Measurements from ENCODE around the gene ACADSB. TPM values are rescaled to one million over a fixed set of nuclear protein-coding genes. Genes with fewer than 3 reads are reported as not detected.

Gene ACADSB
- total and polyA plus RNA-seq, 7 experiments from 2014 or later: 23.7 to 47.0 (median 27.3) TPM

GRCh38 chr10:123093489-123093888 is 84.7 kb downstream of the ACADSB start:
- DNase-seq (no peak), ATAC-seq (no peak)
- Mint-ChIP-seq H3K4me1 (peaks cover 0 to 6% (median 0%) of the 10 kb centered on the region in 7 donors), H3K27ac (no peak overlapping the region), H3K4me3 (no peak overlapping the region), H3K36me3 (no peaks in the 10 kb centered on the region), H3K27me3 (peaks cover 5 to 31% (median 18%) of the 10 kb centered on the region in 5 donors), H3K9me3 (no peaks in the 10 kb centered on the region)
- no peaks in the 10 kb centered on the region for H3K36me3 ChIP-seq (ENCODE audit: control insufficient read depth in 2 of 3, insufficient read depth in 3 of 3, low read length in 3 of 3)
- H3K27ac ChIP-seq (ENCODE audit: low read depth, low read length): no peak overlapping the region
- ChIA-PET CTCF (no interaction called here), POLR2A (no interaction called here)
- H3K27me3 ChIP-seq (ENCODE audit: control insufficient read depth in 2 of 2, insufficient read depth in 2 of 2, low read length in 2 of 2): no peaks in the 10 kb centered on the region
- no peaks in the 10 kb centered on the region for H3K4me1 ChIP-seq (ENCODE audit: control insufficient read depth in 2 of 2, insufficient read depth in 2 of 2, low read length in 2 of 2)
- H3K4me3 ChIP-seq (ENCODE audit: low read length): no peak overlapping the region
- intact Hi-C loops (cut with micrococcal nuclease): no loop called here
- no peaks in the 10 kb centered on the region for H3K9me3 ChIP-seq (ENCODE audit: control insufficient read depth in 2 of 3, low read length in 3 of 3)

- POLR2A ChIA-PET: no interaction called here
- no peak overlapping the region for H3K27ac ChIP-seq (ENCODE audit: low read depth, low read length)
- peaks cover 5 to 27% (median 16%) of the 10 kb centered on the region in 5 donors for H3K27me3 Mint-ChIP-seq
- H3K36me3 ChIP-seq (ENCODE audit: control insufficient read depth in 2 of 3, insufficient read depth in 3 of 3, low read length in 3 of 3): no peaks in the 10 kb centered on the region
- no peak overlapping the region for H3K4me3 ChIP-seq (ENCODE audit: low read length)
- no peaks in the 10 kb centered on the region for H3K27me3 ChIP-seq (ENCODE audit: control insufficient read depth in 2 of 2, insufficient read depth in 2 of 2, low read length in 2 of 2)
- H3K4me1 ChIP-seq (ENCODE audit: control insufficient read depth in 2 of 2, insufficient read depth in 2 of 2, low read length in 2 of 2): no peaks in the 10 kb centered on the region
- no peaks in the 10 kb centered on the region for H3K4me1 Mint-ChIP-seq
- H3K36me3 Mint-ChIP-seq: no peaks in the 10 kb centered on the region
- no peaks in the 10 kb centered on the region for H3K9me3 Mint-ChIP-seq
- H3K4me3 Mint-ChIP-seq: no peak overlapping the region
- no peaks in the 10 kb centered on the region for H3K9me3 ChIP-seq (ENCODE audit: control insufficient read depth in 2 of 3, low read length in 3 of 3)
- CTCF ChIA-PET: no interaction called here
- no peak for ATAC-seq
- intact Hi-C loops (cut with micrococcal nuclease): no loop called here
- DNase-seq: no peak
- H3K27ac Mint-ChIP-seq: no peak overlapping the region
These were observed 87.6 kb downstream of the ACADSB start for GRCh38 chr10:123096452-123096851.

GRCh38 chr10:123097039-123097438 is 88.2 kb downstream of the ACADSB start:
- Histone ChIP-seq H3K4me3 (ENCODE audit: low read length) (no peak overlapping the region), H3K27ac (ENCODE audit: low read depth, low read length) (no peak overlapping the region), H3K9me3 (ENCODE audit: control insufficient read depth in 2 of 3, low read length in 3 of 3) (no peaks in the 10 kb centered on the region), H3K27me3 (ENCODE audit: control insufficient read depth in 2 of 2, insufficient read depth in 2 of 2, low read length in 2 of 2) (no peaks in the 10 kb centered on the region), H3K4me1 (ENCODE audit: control insufficient read depth in 2 of 2, insufficient read depth in 2 of 2, low read length in 2 of 2) (no peaks in the 10 kb centered on the region), H3K36me3 (ENCODE audit: control insufficient read depth in 2 of 3, insufficient read depth in 3 of 3, low read length in 3 of 3) (no peaks in the 10 kb centered on the region)
- H3K36me3 Mint-ChIP-seq: no peaks in the 10 kb centered on the region
- CTCF ChIA-PET: no interaction called here
- ATAC-seq (no peak), DNase-seq (no peak)
- peaks cover 5 to 26% (median 14%) of the 10 kb centered on the region in 5 donors for H3K27me3 Mint-ChIP-seq
- no peaks in the 10 kb centered on the region for H3K4me1 Mint-ChIP-seq
- POLR2A ChIA-PET: no interaction called here
- intact Hi-C loops (cut with micrococcal nuclease): no loop called here
- H3K4me3 Mint-ChIP-seq: no peak overlapping the region
- H3K9me3 Mint-ChIP-seq: no peaks in the 10 kb centered on the region
- no peak overlapping the region for H3K27ac Mint-ChIP-seq

- Mint-ChIP-seq H3K36me3 (no peaks in the 10 kb centered on the region), H3K4me3 (no peak overlapping the region), H3K27ac (no peak overlapping the region), H3K4me1 (no peaks in the 10 kb centered on the region), H3K9me3 (peaks cover 0 to 1% (median 0%) of the 10 kb centered on the region in 11 donors), H3K27me3 (peaks cover 0 to 19% (median 13%) of the 10 kb centered on the region in 5 donors)
- DNase-seq (no peak), ATAC-seq (no peak)
- ChIA-PET CTCF (interaction anchor here (1.1 kb wide), 1 partner anchor 56 kb away, joined by 4 read pairs; no protein-coding TSS in a partner anchor), POLR2A (no interaction called here)
- H3K36me3 ChIP-seq (ENCODE audit: control insufficient read depth in 2 of 3, insufficient read depth in 3 of 3, low read length in 3 of 3): no peaks in the 10 kb centered on the region
- H3K9me3 ChIP-seq (ENCODE audit: control insufficient read depth in 2 of 3, low read length in 3 of 3): no peaks in the 10 kb centered on the region
- H3K27me3 ChIP-seq (ENCODE audit: control insufficient read depth in 2 of 2, insufficient read depth in 2 of 2, low read length in 2 of 2): no peaks in the 10 kb centered on the region
- no peak overlapping the region for H3K4me3 ChIP-seq (ENCODE audit: low read length)
- no peak overlapping the region for H3K27ac ChIP-seq (ENCODE audit: low read depth, low read length)
- intact Hi-C loops (cut with micrococcal nuclease): no loop called here
- H3K4me1 ChIP-seq (ENCODE audit: control insufficient read depth in 2 of 2, insufficient read depth in 2 of 2, low read length in 2 of 2): no peaks in the 10 kb centered on the region
These were observed 91.4 kb downstream of the ACADSB start for GRCh38 chr10:123100030-123100762.

GRCh38 chr10:123101872-123102271 is 93.1 kb downstream of the ACADSB start:
- POLR2A ChIA-PET: no interaction called here
- H3K4me3 Mint-ChIP-seq: no peak overlapping the region
- CTCF ChIA-PET: no interaction called here

GRCh38 chr10:123102673-123103072 is 93.9 kb downstream of the ACADSB start:
- H3K4me3 Mint-ChIP-seq: no peak overlapping the region
- POLR2A ChIA-PET: no interaction called here
- H3K27me3 ChIP-seq (ENCODE audit: control insufficient read depth in 2 of 2, insufficient read depth in 2 of 2, low read length in 2 of 2): no peaks in the 10 kb centered on the region
- H3K4me3 ChIP-seq (ENCODE audit: low read length): no peak overlapping the region
- no peak overlapping the region for H3K27ac ChIP-seq (ENCODE audit: low read depth, low read length)
- H3K9me3 ChIP-seq (ENCODE audit: control insufficient read depth in 2 of 3, low read length in 3 of 3): no peaks in the 10 kb centered on the region
- H3K4me1 Mint-ChIP-seq: no peaks in the 10 kb centered on the region
- no peak overlapping the region for H3K27ac Mint-ChIP-seq
- peaks cover 0 to 22% (median 12%) of the 10 kb centered on the region in 5 donors for H3K27me3 Mint-ChIP-seq
- no peaks in the 10 kb centered on the region for H3K4me1 ChIP-seq (ENCODE audit: control insufficient read depth in 2 of 2, insufficient read depth in 2 of 2, low read length in 2 of 2)
- no peaks in the 10 kb centered on the region for H3K36me3 Mint-ChIP-seq
- CTCF ChIA-PET: no interaction called here
- H3K36me3 ChIP-seq (ENCODE audit: control insufficient read depth in 2 of 3, insufficient read depth in 3 of 3, low read length in 3 of 3): no peaks in the 10 kb centered on the region
- intact Hi-C loops (cut with micrococcal nuclease): no loop called here
- ATAC-seq (no peak), DNase-seq (no peak)
- H3K9me3 Mint-ChIP-seq: peaks cover 0 to 1% (median 0%) of the 10 kb centered on the region in 11 donors

More at GRCh38 chr10:123101872-123102271, 93.1 kb downstream of the ACADSB start:
- Mint-ChIP-seq H3K4me1 (no peaks in the 10 kb centered on the region), H3K9me3 (peaks cover 0 to 1% (median 0%) of the 10 kb centered on the region in 11 donors), H3K27ac (no peak overlapping the region), H3K36me3 (no peaks in the 10 kb centered on the region), H3K27me3 (peaks cover 0 to 25% (median 16%) of the 10 kb centered on the region in 5 donors)
- DNase-seq (no peak), ATAC-seq (no peak)
- Histone ChIP-seq H3K4me1 (ENCODE audit: control insufficient read depth in 2 of 2, insufficient read depth in 2 of 2, low read length in 2 of 2) (no peaks in the 10 kb centered on the region), H3K4me3 (ENCODE audit: low read length) (no peak overlapping the region), H3K36me3 (ENCODE audit: control insufficient read depth in 2 of 3, insufficient read depth in 3 of 3, low read length in 3 of 3) (no peaks in the 10 kb centered on the region), H3K27me3 (ENCODE audit: control insufficient read depth in 2 of 2, insufficient read depth in 2 of 2, low read length in 2 of 2) (no peaks in the 10 kb centered on the region), H3K9me3 (ENCODE audit: control insufficient read depth in 2 of 3, low read length in 3 of 3) (no peaks in the 10 kb centered on the region), H3K27ac (ENCODE audit: low read depth, low read length) (no peak overlapping the region)
- intact Hi-C loops (cut with micrococcal nuclease): no loop called here

GRCh38 chr10:123103944-123104343 is 95.1 kb downstream of the ACADSB start:
- Histone ChIP-seq H3K9me3 (ENCODE audit: control insufficient read depth in 2 of 3, low read length in 3 of 3) (no peaks in the 10 kb centered on the region), H3K27ac (ENCODE audit: low read depth, low read length) (no peak overlapping the region), H3K4me3 (ENCODE audit: low read length) (no peak overlapping the region), H3K36me3 (ENCODE audit: control insufficient read depth in 2 of 3, insufficient read depth in 3 of 3, low read length in 3 of 3) (no peaks in the 10 kb centered on the region), H3K4me1 (ENCODE audit: control insufficient read depth in 2 of 2, insufficient read depth in 2 of 2, low read length in 2 of 2) (no peaks in the 10 kb centered on the region), H3K27me3 (ENCODE audit: control insufficient read depth in 2 of 2, insufficient read depth in 2 of 2, low read length in 2 of 2) (no peaks in the 10 kb centered on the region)
- DNase-seq (no peak), ATAC-seq (no peak)
- H3K9me3 Mint-ChIP-seq: peaks cover 0 to 1% (median 0%) of the 10 kb centered on the region in 11 donors
- ChIA-PET POLR2A (no interaction called here), CTCF (no interaction called here)
- intact Hi-C loops (cut with micrococcal nuclease): no loop called here
- H3K27ac Mint-ChIP-seq: no peak overlapping the region
- no peaks in the 10 kb centered on the region for H3K36me3 Mint-ChIP-seq
- no peaks in the 10 kb centered on the region for H3K4me1 Mint-ChIP-seq
- H3K4me3 Mint-ChIP-seq: no peak overlapping the region
- H3K27me3 Mint-ChIP-seq: peaks cover 3 to 31% (median 11%) of the 10 kb centered on the region in 5 donors
